ENCODE data around the gene FBN3.

- TF ChIP-seq CTCF (IDR thresholded peaks at IDR 0.05) (no peak), EZH2 (IDR thresholded peaks at IDR 0.05; ENCODE audit: borderline replicate concordance, insufficient read depth, low read depth, low read length, poor library complexity, severe bottlenecking) (no peak)
These were observed 28.5 kb downstream of the FBN3 start for GRCh38 chr19:8120636-8121480.

Data from B cell (primary cell).